WTC11 (cell line): ENCODE measurements around the gene LIMCH1. TPM values are rescaled to one million over a fixed set of nuclear protein-coding genes. Genes with fewer than 3 reads are reported as not detected.

Experiments used
- ATAC-seq: fragments of 200-7000 bp; cut with Tn5 transposase; 2 replicates; pipeline ENCODE4 v1.10.0; 2021; ENCODE audit warnings: mild to moderate bottlenecking, moderate library complexity
- CTCF ChIA-PET: fragments of 300-600 bp; sonication (Branson Sonifier 250); formaldehyde crosslinking; loops from one replicate; lab custom pipeline; 2021; ENCODE audit warnings: antibody characterized with exemption; lab: Charles Lee
- POLR2A ChIA-PET: fragments of 350-600 bp; sonication (Branson Sonifier 250); formaldehyde crosslinking; loops from one replicate; lab custom pipeline; 2021; ENCODE audit warnings: antibody characterized with exemption; lab: Charles Lee
- DNase-seq: peaks from one replicate; pipeline ENCODE4 v3.0.0; 2021; ENCODE audit warnings: low spot score
- H3K27ac Mint-ChIP-seq: 2 replicates; pipeline ENCODE4 v1.8.0; 2021; ENCODE audit warnings: mixed read lengths
- H3K27me3 Mint-ChIP-seq: 2 replicates; pipeline ENCODE4 v1.8.0; 2021; ENCODE audit warnings: low read depth, mild to moderate bottlenecking, moderate library complexity, mixed read lengths
- H3K36me3 Mint-ChIP-seq: 2 replicates; pipeline ENCODE4 v1.8.0; 2021; ENCODE audit warnings: mixed read lengths
- H3K4me1 Mint-ChIP-seq: 2 replicates; pipeline ENCODE4 v1.8.0; 2022; ENCODE audit warnings: mixed read lengths
- H3K4me3 Mint-ChIP-seq: 2 replicates; pipeline ENCODE4 v1.8.0; 2021; ENCODE audit warnings: mild to moderate bottlenecking, moderate library complexity, mixed read lengths
- H3K9me3 Mint-ChIP-seq: 2 replicates; pipeline ENCODE4 v1.8.0; 2021; ENCODE audit warnings: mixed read lengths
- CREM ChIP-seq: sonication (generic); formaldehyde crosslinking; IDR thresholded peaks from 2 replicates; pipeline ENCODE4 v1.8.1; 2022; ENCODE audit warnings: mild to moderate bottlenecking, missing genetic modification reagents, moderate library complexity
- ESRRA ChIP-seq: sonication (generic); formaldehyde crosslinking; IDR thresholded peaks from 2 replicates; pipeline ENCODE4 v1.8.1; 2022; ENCODE audit warnings: mild to moderate bottlenecking, missing genetic modification reagents, borderline replicate concordance
- ETV6 ChIP-seq: sonication (generic); formaldehyde crosslinking; IDR thresholded peaks from 2 replicates; pipeline ENCODE4 v1.8.1; 2022; ENCODE audit warnings: mild to moderate bottlenecking, missing genetic modification reagents
- FOXJ3 ChIP-seq: sonication (generic); formaldehyde crosslinking; IDR thresholded peaks from 2 replicates; pipeline ENCODE4 v1.9.0; 2021; ENCODE audit warnings: missing genetic modification reagents, mild to moderate bottlenecking, borderline replicate concordance
- FOXP1 ChIP-seq: sonication (generic); formaldehyde crosslinking; IDR thresholded peaks from 2 replicates; pipeline ENCODE4 v1.8.0; 2022; ENCODE audit warnings: missing genetic modification reagents, mild to moderate bottlenecking, moderate library complexity, borderline replicate concordance
- SMAD4 ChIP-seq: sonication (generic); formaldehyde crosslinking; IDR thresholded peaks from 2 replicates; pipeline ENCODE4 v1.8.0; 2022; ENCODE audit warnings: mild to moderate bottlenecking, missing genetic modification reagents
- ZBTB21 ChIP-seq: sonication (generic); formaldehyde crosslinking; IDR thresholded peaks from 2 replicates; pipeline ENCODE4 v1.8.1; 2023; ENCODE audit warnings: mild to moderate bottlenecking, missing genetic modification reagents, borderline replicate concordance
- ZNF232 ChIP-seq: sonication (generic); formaldehyde crosslinking; IDR thresholded peaks from 2 replicates; pipeline ENCODE4 v1.8.0; 2022; ENCODE audit warnings: mild to moderate bottlenecking, missing genetic modification reagents
- total RNA-seq: library from RNA; stranded (reverse); gene quantifications from 3 replicates; pipeline ENCODE4 v1.2.3, GENCODE V29; 2021
- TF ChIP-seq, protein P1 (sequence below): sonication (generic); formaldehyde crosslinking; IDR thresholded peaks from 2 replicates; pipeline ENCODE4 v1.8.1; 2022; ENCODE audit warnings: low read depth, missing genetic modification reagents, borderline replicate concordance
- TF ChIP-seq, protein P2 (sequence below): sonication (generic); formaldehyde crosslinking; conservative IDR thresholded peaks from 2 replicates; pipeline ENCODE4 v1.8.1; 2022; ENCODE audit warnings: mild to moderate bottlenecking, missing genetic modification reagents
- TF ChIP-seq, protein P3 (sequence below): sonication (generic); formaldehyde crosslinking; IDR thresholded peaks from 2 replicates; pipeline ENCODE4 v1.8.1; 2023; ENCODE audit warnings: mild to moderate bottlenecking, missing genetic modification reagents, borderline replicate concordance
- TF ChIP-seq, protein P4 (sequence below): fragments of 250-450 bp; sonication (Bioruptor Pico); IDR thresholded peaks from 2 replicates; pipeline ENCODE4 v1.8.0; 2021; ENCODE audit warnings: mild to moderate bottlenecking
- TF ChIP-seq, protein P5 (sequence below): sonication (generic); formaldehyde crosslinking; IDR thresholded peaks from 2 replicates; pipeline ENCODE4 v1.8.1; 2023; ENCODE audit warnings: mild to moderate bottlenecking, missing genetic modification reagents
- TF ChIP-seq, protein P6 (sequence below): sonication (generic); formaldehyde crosslinking; IDR thresholded peaks from 2 replicates; pipeline ENCODE4 v1.8.1; 2022; ENCODE audit warnings: mild to moderate bottlenecking, missing genetic modification reagents, moderate library complexity, borderline replicate concordance
- TF ChIP-seq, protein P7 (sequence below): sonication (generic); formaldehyde crosslinking; IDR thresholded peaks from 2 replicates; pipeline ENCODE4 v1.8.0; 2022; ENCODE audit warnings: mild to moderate bottlenecking, missing genetic modification reagents
- TF ChIP-seq, protein P8 (sequence below): sonication (generic); formaldehyde crosslinking; IDR thresholded peaks from 2 replicates; pipeline ENCODE4 v1.8.1; 2023; ENCODE audit warnings: mild to moderate bottlenecking, missing genetic modification reagents, moderate library complexity

LIMCH1 gene
- total RNA-seq, 1 experiment from 2014 or later: 0.92 TPM

DNA sequence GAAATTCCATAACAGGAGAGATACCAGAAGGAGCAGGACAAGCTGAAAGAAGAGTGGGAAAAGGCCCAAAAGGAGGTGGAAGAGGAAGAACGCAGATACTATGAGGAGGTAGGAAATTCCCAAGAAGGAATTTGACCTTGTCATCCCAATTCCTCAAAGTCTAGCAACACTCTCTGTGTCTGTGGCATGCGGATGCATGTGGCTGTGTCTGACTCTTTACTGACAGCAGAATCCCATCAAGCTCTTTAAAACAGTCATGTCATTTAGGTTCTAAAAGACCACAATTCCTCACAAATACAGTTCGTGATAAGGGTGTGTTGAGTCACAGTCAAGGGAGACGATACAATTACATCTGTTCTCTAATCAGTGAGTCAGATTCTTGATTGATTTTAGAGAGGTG, 142.0 kb downstream of the LIMCH1 start:
- H3K36me3 Mint-ChIP-seq: no peaks in the 10 kb centered on the region
- ATAC-seq (no peak), DNase-seq (no peak)
- CTCF ChIA-PET: no interaction called here
- TF ChIP-seq FOXJ3 (CRISPR knock-in tag): no peak
- TF ChIP-seq, protein P1, sequence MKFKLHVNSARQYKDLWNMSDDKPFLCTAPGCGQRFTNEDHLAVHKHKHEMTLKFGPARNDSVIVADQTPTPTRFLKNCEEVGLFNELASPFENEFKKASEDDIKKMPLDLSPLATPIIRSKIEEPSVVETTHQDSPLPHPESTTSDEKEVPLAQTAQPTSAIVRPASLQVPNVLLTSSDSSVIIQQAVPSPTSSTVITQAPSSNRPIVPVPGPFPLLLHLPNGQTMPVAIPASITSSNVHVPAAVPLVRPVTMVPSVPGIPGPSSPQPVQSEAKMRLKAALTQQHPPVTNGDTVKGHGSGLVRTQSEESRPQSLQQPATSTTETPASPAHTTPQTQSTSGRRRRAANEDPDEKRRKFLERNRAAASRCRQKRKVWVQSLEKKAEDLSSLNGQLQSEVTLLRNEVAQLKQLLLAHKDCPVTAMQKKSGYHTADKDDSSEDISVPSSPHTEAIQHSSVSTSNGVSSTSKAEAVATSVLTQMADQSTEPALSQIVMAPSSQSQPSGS (CRISPR knock-in tag): no peak
- TF ChIP-seq ETV6 (CRISPR knock-in tag): no peak
- TF ChIP-seq, protein P2, sequence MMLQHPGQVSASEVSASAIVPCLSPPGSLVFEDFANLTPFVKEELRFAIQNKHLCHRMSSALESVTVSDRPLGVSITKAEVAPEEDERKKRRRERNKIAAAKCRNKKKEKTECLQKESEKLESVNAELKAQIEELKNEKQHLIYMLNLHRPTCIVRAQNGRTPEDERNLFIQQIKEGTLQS (CRISPR knock-in tag): no peak
- TF ChIP-seq, protein P3, sequence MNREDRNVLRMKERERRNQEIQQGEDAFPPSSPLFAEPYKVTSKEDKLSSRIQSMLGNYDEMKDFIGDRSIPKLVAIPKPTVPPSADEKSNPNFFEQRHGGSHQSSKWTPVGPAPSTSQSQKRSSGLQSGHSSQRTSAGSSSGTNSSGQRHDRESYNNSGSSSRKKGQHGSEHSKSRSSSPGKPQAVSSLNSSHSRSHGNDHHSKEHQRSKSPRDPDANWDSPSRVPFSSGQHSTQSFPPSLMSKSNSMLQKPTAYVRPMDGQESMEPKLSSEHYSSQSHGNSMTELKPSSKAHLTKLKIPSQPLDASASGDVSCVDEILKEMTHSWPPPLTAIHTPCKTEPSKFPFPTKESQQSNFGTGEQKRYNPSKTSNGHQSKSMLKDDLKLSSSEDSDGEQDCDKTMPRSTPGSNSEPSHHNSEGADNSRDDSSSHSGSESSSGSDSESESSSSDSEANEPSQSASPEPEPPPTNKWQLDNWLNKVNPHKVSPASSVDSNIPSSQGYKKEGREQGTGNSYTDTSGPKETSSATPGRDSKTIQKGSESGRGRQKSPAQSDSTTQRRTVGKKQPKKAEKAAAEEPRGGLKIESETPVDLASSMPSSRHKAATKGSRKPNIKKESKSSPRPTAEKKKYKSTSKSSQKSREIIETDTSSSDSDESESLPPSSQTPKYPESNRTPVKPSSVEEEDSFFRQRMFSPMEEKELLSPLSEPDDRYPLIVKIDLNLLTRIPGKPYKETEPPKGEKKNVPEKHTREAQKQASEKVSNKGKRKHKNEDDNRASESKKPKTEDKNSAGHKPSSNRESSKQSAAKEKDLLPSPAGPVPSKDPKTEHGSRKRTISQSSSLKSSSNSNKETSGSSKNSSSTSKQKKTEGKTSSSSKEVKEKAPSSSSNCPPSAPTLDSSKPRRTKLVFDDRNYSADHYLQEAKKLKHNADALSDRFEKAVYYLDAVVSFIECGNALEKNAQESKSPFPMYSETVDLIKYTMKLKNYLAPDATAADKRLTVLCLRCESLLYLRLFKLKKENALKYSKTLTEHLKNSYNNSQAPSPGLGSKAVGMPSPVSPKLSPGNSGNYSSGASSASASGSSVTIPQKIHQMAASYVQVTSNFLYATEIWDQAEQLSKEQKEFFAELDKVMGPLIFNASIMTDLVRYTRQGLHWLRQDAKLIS (CRISPR knock-in tag): no peak
- no peak for TF ChIP-seq ESRRA (CRISPR knock-in tag)
- TF ChIP-seq, protein P4, sequence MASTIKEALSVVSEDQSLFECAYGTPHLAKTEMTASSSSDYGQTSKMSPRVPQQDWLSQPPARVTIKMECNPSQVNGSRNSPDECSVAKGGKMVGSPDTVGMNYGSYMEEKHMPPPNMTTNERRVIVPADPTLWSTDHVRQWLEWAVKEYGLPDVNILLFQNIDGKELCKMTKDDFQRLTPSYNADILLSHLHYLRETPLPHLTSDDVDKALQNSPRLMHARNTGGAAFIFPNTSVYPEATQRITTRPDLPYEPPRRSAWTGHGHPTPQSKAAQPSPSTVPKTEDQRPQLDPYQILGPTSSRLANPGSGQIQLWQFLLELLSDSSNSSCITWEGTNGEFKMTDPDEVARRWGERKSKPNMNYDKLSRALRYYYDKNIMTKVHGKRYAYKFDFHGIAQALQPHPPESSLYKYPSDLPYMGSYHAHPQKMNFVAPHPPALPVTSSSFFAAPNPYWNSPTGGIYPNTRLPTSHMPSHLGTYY (CRISPR knock-in tag): no peak
- TF ChIP-seq ZBTB21: no peak
- TF ChIP-seq FOXP1 (CRISPR knock-in tag): no peak
- TF ChIP-seq, protein P5, sequence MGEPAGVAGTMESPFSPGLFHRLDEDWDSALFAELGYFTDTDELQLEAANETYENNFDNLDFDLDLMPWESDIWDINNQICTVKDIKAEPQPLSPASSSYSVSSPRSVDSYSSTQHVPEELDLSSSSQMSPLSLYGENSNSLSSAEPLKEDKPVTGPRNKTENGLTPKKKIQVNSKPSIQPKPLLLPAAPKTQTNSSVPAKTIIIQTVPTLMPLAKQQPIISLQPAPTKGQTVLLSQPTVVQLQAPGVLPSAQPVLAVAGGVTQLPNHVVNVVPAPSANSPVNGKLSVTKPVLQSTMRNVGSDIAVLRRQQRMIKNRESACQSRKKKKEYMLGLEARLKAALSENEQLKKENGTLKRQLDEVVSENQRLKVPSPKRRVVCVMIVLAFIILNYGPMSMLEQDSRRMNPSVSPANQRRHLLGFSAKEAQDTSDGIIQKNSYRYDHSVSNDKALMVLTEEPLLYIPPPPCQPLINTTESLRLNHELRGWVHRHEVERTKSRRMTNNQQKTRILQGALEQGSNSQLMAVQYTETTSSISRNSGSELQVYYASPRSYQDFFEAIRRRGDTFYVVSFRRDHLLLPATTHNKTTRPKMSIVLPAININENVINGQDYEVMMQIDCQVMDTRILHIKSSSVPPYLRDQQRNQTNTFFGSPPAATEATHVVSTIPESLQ (CRISPR knock-in tag): no peak
- TF ChIP-seq SMAD4 (CRISPR knock-in tag): no peak
- no peak for TF ChIP-seq ZNF232 (CRISPR knock-in tag)
- TF ChIP-seq, protein P6, sequence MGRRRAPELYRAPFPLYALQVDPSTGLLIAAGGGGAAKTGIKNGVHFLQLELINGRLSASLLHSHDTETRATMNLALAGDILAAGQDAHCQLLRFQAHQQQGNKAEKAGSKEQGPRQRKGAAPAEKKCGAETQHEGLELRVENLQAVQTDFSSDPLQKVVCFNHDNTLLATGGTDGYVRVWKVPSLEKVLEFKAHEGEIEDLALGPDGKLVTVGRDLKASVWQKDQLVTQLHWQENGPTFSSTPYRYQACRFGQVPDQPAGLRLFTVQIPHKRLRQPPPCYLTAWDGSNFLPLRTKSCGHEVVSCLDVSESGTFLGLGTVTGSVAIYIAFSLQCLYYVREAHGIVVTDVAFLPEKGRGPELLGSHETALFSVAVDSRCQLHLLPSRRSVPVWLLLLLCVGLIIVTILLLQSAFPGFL (CRISPR knock-in tag): no peak
- POLR2A ChIA-PET: no interaction called here
- no peaks in the 10 kb centered on the region for H3K27me3 Mint-ChIP-seq
- H3K27ac Mint-ChIP-seq: no peak overlapping the region
- no peaks in the 10 kb centered on the region for H3K9me3 Mint-ChIP-seq
- no peak overlapping the region for H3K4me3 Mint-ChIP-seq
- peaks cover 8% of the 10 kb centered on the region for H3K4me1 Mint-ChIP-seq

DNA sequence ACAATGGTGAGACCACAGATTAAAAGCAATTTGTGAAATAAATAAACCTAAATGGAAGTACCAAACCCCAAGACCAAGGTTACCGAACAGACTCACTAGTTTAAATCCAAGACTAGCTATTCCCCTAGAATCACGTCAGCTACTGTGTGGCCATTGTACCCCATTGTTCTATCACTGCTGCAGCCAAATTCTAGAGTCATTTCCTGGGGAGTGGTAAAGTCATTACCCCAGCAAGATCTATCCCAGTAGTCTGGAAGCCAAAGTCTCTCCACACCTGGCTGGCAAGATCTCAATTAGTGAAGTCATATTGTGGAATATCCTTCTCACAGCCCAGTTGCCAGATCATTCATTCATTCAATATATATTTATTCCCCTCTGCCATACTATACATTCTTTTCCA, 143.1 kb downstream of the LIMCH1 start:
- DNase-seq (no peak), ATAC-seq (no peak)
- H3K36me3 Mint-ChIP-seq: no peaks in the 10 kb centered on the region
- no peak overlapping the region for H3K4me3 Mint-ChIP-seq
- H3K27ac Mint-ChIP-seq: no peak overlapping the region
- TF ChIP-seq CREM (CRISPR knock-in tag) (no peak), SMAD4 (CRISPR knock-in tag) (no peak)
- TF ChIP-seq, protein P7, sequence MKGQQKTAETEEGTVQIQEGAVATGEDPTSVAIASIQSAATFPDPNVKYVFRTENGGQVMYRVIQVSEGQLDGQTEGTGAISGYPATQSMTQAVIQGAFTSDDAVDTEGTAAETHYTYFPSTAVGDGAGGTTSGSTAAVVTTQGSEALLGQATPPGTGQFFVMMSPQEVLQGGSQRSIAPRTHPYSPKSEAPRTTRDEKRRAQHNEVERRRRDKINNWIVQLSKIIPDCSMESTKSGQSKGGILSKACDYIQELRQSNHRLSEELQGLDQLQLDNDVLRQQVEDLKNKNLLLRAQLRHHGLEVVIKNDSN: no peak
- TF ChIP-seq, protein P8, sequence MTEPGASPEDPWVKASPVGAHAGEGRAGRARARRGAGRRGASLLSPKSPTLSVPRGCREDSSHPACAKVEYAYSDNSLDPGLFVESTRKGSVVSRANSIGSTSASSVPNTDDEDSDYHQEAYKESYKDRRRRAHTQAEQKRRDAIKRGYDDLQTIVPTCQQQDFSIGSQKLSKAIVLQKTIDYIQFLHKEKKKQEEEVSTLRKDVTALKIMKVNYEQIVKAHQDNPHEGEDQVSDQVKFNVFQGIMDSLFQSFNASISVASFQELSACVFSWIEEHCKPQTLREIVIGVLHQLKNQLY (CRISPR knock-in tag): no peak
- no peaks in the 10 kb centered on the region for H3K9me3 Mint-ChIP-seq
- ChIA-PET POLR2A (no interaction called here), CTCF (no interaction called here)
- peaks cover 6% of the 10 kb centered on the region; the same call in 1 of the 2 replicates for H3K27me3 Mint-ChIP-seq
- peaks cover 2% of the 10 kb centered on the region; the same call in 1 of the 2 replicates for H3K4me1 Mint-ChIP-seq
